Measurements from ENCODE around the gene CLDN9. TPM values are rescaled to one million over a fixed set of nuclear protein-coding genes. Genes with fewer than 3 reads are reported as not detected.
A peak's percentile ranks its signal among the peaks of the same experiment; 100 is the strongest.

The CLDN9 gene
- total RNA-seq, 2 experiments from 2014 or later, result not detected

- Histone ChIP-seq H3K4me1 (ENCODE audit: insufficient read depth, low read length) (peaks cover 34% of the 10 kb centered on the region), H3K9me3 (ENCODE audit: control insufficient read depth in 1 of 2, insufficient read depth in 1 of 2, low read length in 2 of 2) (peaks cover 0 to 6% of the 10 kb centered on the region in 2 experiments), H3K36me3 (ENCODE audit: insufficient read depth, low read length) (no peaks in the 10 kb centered on the region), H3K27ac (ENCODE audit: low read depth in 1 of 2, low read length in 2 of 2) (no peak overlapping the region), H3K4me3 (ENCODE audit: low read length) (no peak overlapping the region), H3K27me3 (ENCODE audit: control insufficient read depth in 1 of 2, insufficient read depth in 2 of 2, low read length in 2 of 2) (peaks cover 43 to 45% of the 10 kb centered on the region in 2 experiments)
- H3K4me3 Mint-ChIP-seq, result peak overlapping the region; percentile 15
- peak; percentile 50 for ATAC-seq (ENCODE audit: poor library complexity)
- TF ChIP-seq, protein P1, sequence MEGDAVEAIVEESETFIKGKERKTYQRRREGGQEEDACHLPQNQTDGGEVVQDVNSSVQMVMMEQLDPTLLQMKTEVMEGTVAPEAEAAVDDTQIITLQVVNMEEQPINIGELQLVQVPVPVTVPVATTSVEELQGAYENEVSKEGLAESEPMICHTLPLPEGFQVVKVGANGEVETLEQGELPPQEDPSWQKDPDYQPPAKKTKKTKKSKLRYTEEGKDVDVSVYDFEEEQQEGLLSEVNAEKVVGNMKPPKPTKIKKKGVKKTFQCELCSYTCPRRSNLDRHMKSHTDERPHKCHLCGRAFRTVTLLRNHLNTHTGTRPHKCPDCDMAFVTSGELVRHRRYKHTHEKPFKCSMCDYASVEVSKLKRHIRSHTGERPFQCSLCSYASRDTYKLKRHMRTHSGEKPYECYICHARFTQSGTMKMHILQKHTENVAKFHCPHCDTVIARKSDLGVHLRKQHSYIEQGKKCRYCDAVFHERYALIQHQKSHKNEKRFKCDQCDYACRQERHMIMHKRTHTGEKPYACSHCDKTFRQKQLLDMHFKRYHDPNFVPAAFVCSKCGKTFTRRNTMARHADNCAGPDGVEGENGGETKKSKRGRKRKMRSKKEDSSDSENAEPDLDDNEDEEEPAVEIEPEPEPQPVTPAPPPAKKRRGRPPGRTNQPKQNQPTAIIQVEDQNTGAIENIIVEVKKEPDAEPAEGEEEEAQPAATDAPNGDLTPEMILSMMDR (IDR thresholded peaks at IDR 0.05), result no peak
- H3K27me3 Mint-ChIP-seq, result peaks cover 46% of the 10 kb centered on the region
- H3K4me1 Mint-ChIP-seq (ENCODE audit: low read depth), result peaks cover 23% of the 10 kb centered on the region
- peak in 1 of 14 experiments; percentile 37 for DNase-seq
- H3K36me3 Mint-ChIP-seq (ENCODE audit: low read depth), result no peaks in the 10 kb centered on the region
- ChIA-PET CTCF (no interaction called here), POLR2A (interaction anchor here (0.7 to 1.7 kb wide), 6 partner anchors 12 to 88 kb away, joined by 3 to 5 read pairs (median 4); partner anchors contain the start of gene ZNF213)
- H3K27ac Mint-ChIP-seq, result no peak overlapping the region
- intact Hi-C loops (cut with DNase I, micrococcal nuclease), result no loop called here
- no peaks in the 10 kb centered on the region for H3K9me3 Mint-ChIP-seq
These were observed 34.1 kb downstream of the CLDN9 start for GRCh38 chr16:3046641-3047386.

DNA sequence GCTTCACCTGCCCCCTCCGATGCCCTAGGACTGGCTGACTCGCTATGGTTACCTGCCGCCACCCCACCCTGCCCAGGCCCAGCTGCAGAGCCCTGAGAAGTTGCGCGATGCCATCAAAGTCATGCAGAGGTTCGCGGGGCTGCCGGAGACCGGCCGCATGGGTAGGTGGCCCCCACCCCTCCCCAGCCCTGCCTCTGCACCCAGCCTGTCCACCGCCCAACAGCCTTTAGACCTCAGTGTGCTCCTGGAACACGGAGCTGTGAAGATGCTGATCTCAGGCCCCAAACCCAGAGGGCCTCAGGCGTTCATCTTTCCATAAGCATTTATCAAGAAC lies 34.6 kb downstream of the CLDN9 start:
- DNase-seq, result no peak
- Mint-ChIP-seq H3K4me3 (no peak overlapping the region), H3K9me3 (no peaks in the 10 kb centered on the region), H3K4me1 (ENCODE audit: low read depth) (peaks cover 28% of the 10 kb centered on the region), H3K27me3 (peaks cover 41% of the 10 kb centered on the region), H3K36me3 (ENCODE audit: low read depth) (peaks cover 4% of the 10 kb centered on the region), H3K27ac (no peak overlapping the region)
- intact Hi-C loops (cut with DNase I, micrococcal nuclease), result no loop called here
- Histone ChIP-seq H3K27me3 (ENCODE audit: control insufficient read depth in 1 of 2, insufficient read depth in 2 of 2, low read length in 2 of 2) (peaks cover 40 to 42% of the 10 kb centered on the region in 2 experiments), H3K4me3 (ENCODE audit: low read length) (no peak overlapping the region), H3K27ac (ENCODE audit: low read depth in 1 of 2, low read length in 2 of 2) (no peak overlapping the region), H3K4me1 (ENCODE audit: insufficient read depth, low read length) (peaks cover 34% of the 10 kb centered on the region), H3K9me3 (ENCODE audit: control insufficient read depth in 1 of 2, insufficient read depth in 1 of 2, low read length in 2 of 2) (peaks cover 0 to 6% of the 10 kb centered on the region in 2 experiments), H3K36me3 (ENCODE audit: insufficient read depth, low read length) (no peaks in the 10 kb centered on the region)
- TF ChIP-seq, protein P1 (IDR thresholded peaks at IDR 0.05), result no peak
- ATAC-seq (ENCODE audit: poor library complexity), result no peak
- POLR2A ChIA-PET, result interaction anchor here (0.7 to 1.7 kb wide), 7 partner anchors 9 to 87 kb away, joined by 3 to 5 read pairs (median 3); partner anchors contain the start of gene ZNF213
- CTCF ChIA-PET, result no interaction called here

- POLR2A ChIA-PET, result no interaction called here
- Histone ChIP-seq H3K4me1 (ENCODE audit: insufficient read depth, low read length) (peaks cover 37% of the 10 kb centered on the region), H3K9me3 (ENCODE audit: control insufficient read depth in 1 of 2, insufficient read depth in 1 of 2, low read length in 2 of 2) (peaks cover 0 to 6% of the 10 kb centered on the region in 2 experiments), H3K4me3 (ENCODE audit: low read length) (no peak overlapping the region), H3K27ac (ENCODE audit: low read depth in 1 of 2, low read length in 2 of 2) (no peak overlapping the region), H3K27me3 (ENCODE audit: control insufficient read depth in 1 of 2, insufficient read depth in 2 of 2, low read length in 2 of 2) (peaks cover 17 to 20% of the 10 kb centered on the region in 2 experiments), H3K36me3 (ENCODE audit: insufficient read depth, low read length) (no peaks in the 10 kb centered on the region)
- Mint-ChIP-seq H3K4me1 (ENCODE audit: low read depth) (peaks cover 35% of the 10 kb centered on the region), H3K9me3 (no peaks in the 10 kb centered on the region), H3K27ac (no peak overlapping the region), H3K27me3 (peaks cover 14% of the 10 kb centered on the region), H3K4me3 (no peak overlapping the region), H3K36me3 (ENCODE audit: low read depth) (peaks cover 18% of the 10 kb centered on the region)
- intact Hi-C loops (cut with DNase I, micrococcal nuclease), result no loop called here
- no peak for DNase-seq
- TF ChIP-seq, protein P1 (IDR thresholded peaks at IDR 0.05), result no peak
- CTCF ChIA-PET, result interaction anchor here (1.0 to 1.4 kb wide), 2 partner anchors 22 to 80 kb away, joined by 4 to 5 read pairs; no protein-coding TSS in a partner anchor
- no peak for ATAC-seq (ENCODE audit: poor library complexity)
These were observed 37.3 kb downstream of the CLDN9 start for GRCh38 chr16:3049921-3050481.

All from CD4-positive, alpha-beta T cell (primary cell).